SU-DHL-6 (cell line): ENCODE data around the gene PTDSS2.

Experiments
- H2AFZ ChIP-seq: fragments of 200-600 bp; sonication (generic); 2 replicates; pipeline ENCODE4 v1.6.1; 2014; ENCODE audit warnings: low read depth, mild to moderate bottlenecking, moderate library complexity, mixed read lengths, antibody characterized with exemption, low read length; ENCODE audit not compliant: severe bottlenecking
- H3F3A ChIP-seq: fragments of 200-600 bp; shearing (Covaris generic); 2 replicates; pipeline ENCODE4 v1.6.0; 2016; ENCODE audit warnings: antibody characterized with exemption, mild to moderate bottlenecking; ENCODE audit not compliant: insufficient read depth
- H3K27ac ChIP-seq: fragments of 200-600 bp; sonication (generic); 2 replicates; pipeline ENCODE4 v1.5.1; 2016; ENCODE audit warnings: low read depth, mild to moderate bottlenecking, low read length, moderate library complexity, mixed read lengths
- H3K27me3 ChIP-seq: fragments of 200-600 bp; sonication (generic), shearing (Covaris generic); 2 replicates; pipeline ENCODE4 v1.6.0; 2014; ENCODE audit warnings: mild to moderate bottlenecking, low read length
- H3K36me3 ChIP-seq: fragments of 200-600 bp; sonication (generic); 2 replicates; pipeline ENCODE4 v1.6.1; 2014; ENCODE audit warnings: mild to moderate bottlenecking, low read length, mixed read lengths
- H3K4me2 ChIP-seq: fragments of 300-600, 200-600 bp; shearing (Covaris generic), sonication (generic); 2 replicates; pipeline ENCODE4 v1.6.0; 2014; ENCODE audit warnings: low read length, low read depth, mild to moderate bottlenecking; ENCODE audit not compliant: poor library complexity, severe bottlenecking
- H3K4me3 ChIP-seq: fragments of 200-600 bp; sonication (generic); 2 replicates; pipeline ENCODE4 v1.5.1; 2014; ENCODE audit warnings: antibody characterized with exemption, low read length, mild to moderate bottlenecking, mixed read lengths; ENCODE audit not compliant: insufficient read depth, poor library complexity, severe bottlenecking
- H3K79me2 ChIP-seq: fragments of 200-600 bp; sonication (generic); 2 replicates; pipeline ENCODE4 v1.6.1; 2014; ENCODE audit warnings: mild to moderate bottlenecking, low read length, moderate library complexity; ENCODE audit not compliant: insufficient read depth
- H3K9ac ChIP-seq: fragments of 200-600 bp; sonication (generic); 2 replicates; pipeline ENCODE4 v1.7.0; 2014; ENCODE audit warnings: mild to moderate bottlenecking, low read length
- H3K9me2 ChIP-seq: fragments of 200-600 bp; sonication (generic); replicated peaks from 2 replicates; pipeline ENCODE4 v1.6.1; 2014; ENCODE audit warnings: low read length; ENCODE audit not compliant: insufficient read depth
- H3K9me3 ChIP-seq: fragments of 200-600 bp; sonication (generic); 2 replicates; pipeline ENCODE4 v1.6.1; 2014; ENCODE audit warnings: low read length, mixed read lengths; ENCODE audit not compliant: insufficient read depth
- H4K20me1 ChIP-seq: fragments of 200-600 bp; sonication (generic); 2 replicates; pipeline ENCODE4 v1.6.1; 2014; ENCODE audit warnings: low read depth, mild to moderate bottlenecking, antibody characterized with exemption, low read length, moderate library complexity, mixed read lengths
- EZH2phosphoT487 ChIP-seq: fragments of 200-600 bp; sonication (generic), shearing (Covaris generic); conservative IDR thresholded peaks from 2 replicates; pipeline ENCODE4 v1.6.1; 2018; ENCODE audit warnings: mild to moderate bottlenecking, antibody characterized with exemption, low read length, moderate library complexity, mixed read lengths
- TF ChIP-seq, protein P1 (sequence below): fragments of 200-600 bp; sonication (generic); IDR thresholded peaks from one replicate; pipeline ENCODE4 v1.5.1; 2017; ENCODE audit warnings: antibody characterized with exemption, mild to moderate bottlenecking, low read length, moderate library complexity; ENCODE audit not compliant: insufficient read depth, poor library complexity, severe bottlenecking

The PTDSS2 gene

DNA sequence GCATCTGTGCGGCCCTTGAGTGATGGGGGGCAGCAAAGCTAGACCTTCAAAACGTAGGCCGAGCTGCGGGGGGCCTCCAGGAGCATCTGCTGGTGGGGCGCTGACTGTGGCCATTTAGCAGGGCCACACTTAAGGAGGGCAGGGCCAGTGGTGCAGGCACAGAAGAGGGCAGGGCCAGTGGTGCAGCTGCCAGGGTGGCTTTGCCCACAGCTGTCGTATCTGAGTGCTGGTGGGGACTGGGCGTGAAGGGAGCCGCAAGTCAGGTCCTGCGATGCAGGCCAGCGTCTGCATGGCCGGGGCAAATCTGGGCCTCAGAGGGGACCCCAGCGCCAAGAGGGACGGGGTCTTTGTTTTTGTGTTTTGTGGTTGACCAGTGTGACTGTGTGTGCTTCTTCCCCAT is 29.2 kb downstream of the PTDSS2 start:
- H3K9ac ChIP-seq = no peak overlapping the region
- no peaks in the 10 kb centered on the region for H3K27me3 ChIP-seq
- H3K4me3 ChIP-seq = no peak overlapping the region
- H3K79me2 ChIP-seq = no peaks in the 10 kb centered on the region
- no peak overlapping the region for H2AFZ ChIP-seq
- no peak overlapping the region for H3K4me2 ChIP-seq
- no peaks in the 10 kb centered on the region for H3K36me3 ChIP-seq
- no peaks in the 10 kb centered on the region for H3K9me2 ChIP-seq
- H3K27ac ChIP-seq = no peak overlapping the region
- TF ChIP-seq EZH2phosphoT487 = no peak
- TF ChIP-seq, protein P1, sequence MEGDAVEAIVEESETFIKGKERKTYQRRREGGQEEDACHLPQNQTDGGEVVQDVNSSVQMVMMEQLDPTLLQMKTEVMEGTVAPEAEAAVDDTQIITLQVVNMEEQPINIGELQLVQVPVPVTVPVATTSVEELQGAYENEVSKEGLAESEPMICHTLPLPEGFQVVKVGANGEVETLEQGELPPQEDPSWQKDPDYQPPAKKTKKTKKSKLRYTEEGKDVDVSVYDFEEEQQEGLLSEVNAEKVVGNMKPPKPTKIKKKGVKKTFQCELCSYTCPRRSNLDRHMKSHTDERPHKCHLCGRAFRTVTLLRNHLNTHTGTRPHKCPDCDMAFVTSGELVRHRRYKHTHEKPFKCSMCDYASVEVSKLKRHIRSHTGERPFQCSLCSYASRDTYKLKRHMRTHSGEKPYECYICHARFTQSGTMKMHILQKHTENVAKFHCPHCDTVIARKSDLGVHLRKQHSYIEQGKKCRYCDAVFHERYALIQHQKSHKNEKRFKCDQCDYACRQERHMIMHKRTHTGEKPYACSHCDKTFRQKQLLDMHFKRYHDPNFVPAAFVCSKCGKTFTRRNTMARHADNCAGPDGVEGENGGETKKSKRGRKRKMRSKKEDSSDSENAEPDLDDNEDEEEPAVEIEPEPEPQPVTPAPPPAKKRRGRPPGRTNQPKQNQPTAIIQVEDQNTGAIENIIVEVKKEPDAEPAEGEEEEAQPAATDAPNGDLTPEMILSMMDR = no peak
- no peaks in the 10 kb centered on the region for H4K20me1 ChIP-seq
- no peaks in the 10 kb centered on the region for H3K9me3 ChIP-seq
- H3F3A ChIP-seq = no peaks in the 10 kb centered on the region

DNA sequence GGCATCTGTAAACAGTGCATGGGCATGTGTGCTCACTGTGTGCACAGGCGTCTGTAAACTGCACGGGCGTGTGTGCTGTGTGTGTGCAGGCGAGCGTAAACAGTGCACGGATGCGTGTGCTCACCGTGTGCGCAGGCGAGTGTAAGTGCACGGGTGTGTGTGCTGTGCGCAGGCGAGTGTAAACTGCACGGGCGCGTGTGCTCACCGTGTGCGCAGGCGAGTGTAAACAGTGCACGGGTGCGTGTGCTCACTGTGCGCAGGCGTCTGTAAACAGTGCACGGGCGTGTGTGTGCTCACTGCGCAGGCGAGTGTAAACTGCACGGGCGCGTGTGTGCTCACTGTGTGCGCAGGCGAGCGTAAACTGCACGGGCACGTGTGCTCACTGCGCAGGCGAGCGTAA is 34.5 kb downstream of the PTDSS2 start:
- no peaks in the 10 kb centered on the region for H4K20me1 ChIP-seq
- TF ChIP-seq EZH2phosphoT487 = no peak
- TF ChIP-seq, protein P1 = no peak

DNA sequence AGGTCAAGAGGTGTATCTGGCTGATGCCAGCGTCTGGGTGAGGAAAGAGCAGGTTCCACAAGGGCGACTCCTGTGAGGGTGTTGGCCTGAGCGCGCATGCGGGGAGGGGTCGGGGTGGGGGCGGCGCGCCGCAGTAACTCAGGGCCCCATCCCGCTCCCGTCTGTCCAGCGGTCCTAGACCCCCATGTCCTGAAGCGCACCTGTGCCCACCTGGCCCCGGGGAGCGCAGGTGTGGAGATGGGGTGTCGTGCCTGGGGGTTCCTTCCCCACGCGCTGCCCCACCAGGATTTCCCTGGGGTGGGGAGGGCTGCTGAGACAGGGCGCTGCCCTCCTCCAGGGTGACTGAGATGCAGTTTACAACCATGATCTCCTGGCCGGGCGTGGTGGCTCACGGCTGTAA is 36.1 kb downstream of the PTDSS2 start:
- Histone ChIP-seq H3K79me2 (no peaks in the 10 kb centered on the region), H3K27ac (no peak overlapping the region), H3K36me3 (no peaks in the 10 kb centered on the region), H2AFZ (no peak overlapping the region), H3K9ac (no peak overlapping the region), H4K20me1 (no peaks in the 10 kb centered on the region), H3K27me3 (no peaks in the 10 kb centered on the region), H3K4me3 (no peak overlapping the region), H3K9me2 (no peaks in the 10 kb centered on the region), H3F3A (no peaks in the 10 kb centered on the region), H3K4me2 (no peak overlapping the region), H3K9me3 (no peaks in the 10 kb centered on the region)
- TF ChIP-seq, protein P1 = no peak
- no peak for TF ChIP-seq EZH2phosphoT487

More for the DNA sequence above, 34.5 kb downstream of the PTDSS2 start:
- H2AFZ ChIP-seq = no peak overlapping the region
- no peak overlapping the region for H3K9ac ChIP-seq
- H3K27ac ChIP-seq = no peak overlapping the region
- H3K4me3 ChIP-seq = no peak overlapping the region
- no peaks in the 10 kb centered on the region for H3K9me3 ChIP-seq
- H3K79me2 ChIP-seq = no peaks in the 10 kb centered on the region
- no peaks in the 10 kb centered on the region for H3K36me3 ChIP-seq
- no peak overlapping the region for H3K4me2 ChIP-seq
- no peaks in the 10 kb centered on the region for H3F3A ChIP-seq
- H3K27me3 ChIP-seq = no peaks in the 10 kb centered on the region
- H3K9me2 ChIP-seq = no peaks in the 10 kb centered on the region
